22Rv1 (cell line): Measurements from ENCODE around the gene GNG7.
"Not testable (repeated sequence)": the region's sequence is repeated elsewhere in the genome, so short reads cannot be mapped to it uniquely, and the experiment has no call there.

Source experiments
- H3K27ac ChIP-seq: fragments of 450-650 bp; 2 replicates; pipeline ENCODE4 v1.5.1; 2017
- ZFX ChIP-seq: fragments of 450-650 bp; IDR thresholded peaks from 2 replicates; pipeline ENCODE4 v1.6.1; 2017; ENCODE audit warnings: antibody characterized with exemption, borderline replicate concordance
- TF ChIP-seq, protein P1 (sequence below): fragments of 450-650 bp; IDR thresholded peaks from 2 replicates; pipeline ENCODE4 v1.5.1; 2017; ENCODE audit warnings: mild to moderate bottlenecking

GNG7 gene

DNA sequence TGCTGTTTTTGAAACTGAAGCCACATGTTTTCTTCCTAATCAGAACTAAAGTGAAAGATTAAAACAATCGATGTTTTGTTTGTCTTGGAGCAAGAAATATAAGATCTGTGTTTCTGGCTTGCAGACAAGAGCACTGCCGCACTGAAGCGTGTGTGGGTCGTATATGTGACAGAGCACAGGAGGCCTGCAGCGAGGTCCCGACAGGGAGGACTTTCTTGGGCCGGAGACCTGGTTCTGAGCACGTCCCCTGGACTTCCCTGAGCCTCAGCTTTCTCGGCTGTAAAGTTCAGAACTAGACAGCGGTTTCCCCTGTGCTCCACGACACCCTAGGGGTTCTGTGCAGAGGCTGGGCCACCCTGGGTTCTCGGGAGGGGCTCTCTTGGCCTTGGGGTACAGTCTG is 166.0 kb downstream of the GNG7 start:
- TF ChIP-seq, protein P1, sequence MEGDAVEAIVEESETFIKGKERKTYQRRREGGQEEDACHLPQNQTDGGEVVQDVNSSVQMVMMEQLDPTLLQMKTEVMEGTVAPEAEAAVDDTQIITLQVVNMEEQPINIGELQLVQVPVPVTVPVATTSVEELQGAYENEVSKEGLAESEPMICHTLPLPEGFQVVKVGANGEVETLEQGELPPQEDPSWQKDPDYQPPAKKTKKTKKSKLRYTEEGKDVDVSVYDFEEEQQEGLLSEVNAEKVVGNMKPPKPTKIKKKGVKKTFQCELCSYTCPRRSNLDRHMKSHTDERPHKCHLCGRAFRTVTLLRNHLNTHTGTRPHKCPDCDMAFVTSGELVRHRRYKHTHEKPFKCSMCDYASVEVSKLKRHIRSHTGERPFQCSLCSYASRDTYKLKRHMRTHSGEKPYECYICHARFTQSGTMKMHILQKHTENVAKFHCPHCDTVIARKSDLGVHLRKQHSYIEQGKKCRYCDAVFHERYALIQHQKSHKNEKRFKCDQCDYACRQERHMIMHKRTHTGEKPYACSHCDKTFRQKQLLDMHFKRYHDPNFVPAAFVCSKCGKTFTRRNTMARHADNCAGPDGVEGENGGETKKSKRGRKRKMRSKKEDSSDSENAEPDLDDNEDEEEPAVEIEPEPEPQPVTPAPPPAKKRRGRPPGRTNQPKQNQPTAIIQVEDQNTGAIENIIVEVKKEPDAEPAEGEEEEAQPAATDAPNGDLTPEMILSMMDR = no peak
- TF ChIP-seq ZFX = no peak
- no peak overlapping the region for H3K27ac ChIP-seq

DNA sequence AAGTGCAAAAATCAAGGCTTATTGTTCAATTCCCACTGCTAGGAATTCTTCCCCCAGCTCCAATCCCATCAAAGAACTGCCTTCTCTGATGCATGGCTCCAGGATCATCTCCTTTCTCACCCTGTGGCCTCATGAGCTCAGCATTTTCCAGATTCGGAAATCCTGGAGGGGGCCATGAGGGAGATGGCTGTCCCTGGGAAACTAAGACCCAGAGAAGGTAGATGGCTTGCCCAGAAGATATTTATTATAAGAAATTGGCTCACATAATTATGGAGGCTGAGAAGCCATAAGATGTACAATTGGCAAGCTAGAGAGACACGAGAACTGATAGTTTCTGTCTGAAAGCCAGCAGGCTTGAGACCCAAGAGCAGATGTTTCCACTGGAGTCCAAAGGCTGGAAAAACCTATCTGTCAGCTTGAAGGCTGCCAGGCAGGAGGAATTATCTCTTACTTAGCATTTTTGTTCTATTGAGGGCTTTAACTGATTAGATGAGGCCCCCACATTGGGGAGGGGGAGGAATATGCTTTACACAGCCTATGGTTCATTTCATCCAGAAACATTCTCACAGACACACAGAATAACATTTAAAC is 168.0 kb downstream of the GNG7 start:
- no peak overlapping the region for H3K27ac ChIP-seq

DNA sequence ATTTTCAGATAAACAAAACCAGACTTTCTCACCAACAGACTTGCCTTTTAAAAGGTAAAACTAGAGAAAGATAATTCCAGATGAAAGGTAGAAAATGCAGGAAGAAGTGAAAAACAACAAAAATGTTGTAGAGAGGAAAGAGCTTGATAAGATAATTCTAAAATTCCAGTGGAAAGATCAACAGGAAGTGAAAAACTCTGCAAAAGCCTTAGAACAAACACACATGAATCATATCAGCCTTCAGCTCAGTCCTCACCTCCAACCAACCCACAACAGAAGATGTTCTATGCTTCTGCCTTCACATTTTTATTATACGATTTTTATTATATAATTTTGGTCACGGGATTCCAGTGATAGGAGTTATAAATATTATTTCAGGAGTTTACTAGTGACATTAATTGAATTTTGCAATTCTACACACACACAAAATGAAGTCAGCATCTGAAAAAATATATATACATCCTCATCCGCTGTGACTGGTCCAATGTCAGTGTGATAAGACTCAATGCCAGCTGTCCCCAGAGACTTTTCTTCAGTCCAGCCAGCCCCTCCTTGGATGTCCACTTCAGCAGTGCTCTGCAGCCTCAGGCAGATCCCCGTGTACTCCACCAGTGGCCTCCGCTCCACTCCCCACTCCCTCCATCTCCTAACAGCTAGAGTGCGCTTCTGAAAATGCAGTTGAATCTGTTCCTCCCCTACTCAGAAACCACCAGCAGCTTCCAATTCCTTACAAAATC is 168.6 kb downstream of the GNG7 start:
- H3K27ac ChIP-seq = no peak overlapping the region

More for the DNA sequence above, 168.0 kb downstream of the GNG7 start:
- TF ChIP-seq, protein P1 = no peak
- TF ChIP-seq ZFX = no peak

DNA sequence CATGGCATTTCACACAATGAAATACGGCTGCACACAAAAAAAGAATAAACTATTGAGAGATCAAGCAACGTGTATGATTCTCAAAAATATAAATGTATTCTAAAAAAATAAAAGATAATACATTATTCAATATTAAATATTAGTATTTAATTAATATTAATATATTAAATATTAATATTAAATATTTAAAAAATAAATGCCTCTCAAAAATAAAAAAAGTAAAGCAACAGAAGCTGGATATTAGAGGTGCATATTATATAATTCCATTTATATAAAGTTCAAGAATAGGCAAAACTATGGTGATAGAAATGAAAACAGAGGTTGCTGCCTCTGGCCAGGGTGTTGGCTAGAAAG is 169.4 kb downstream of the GNG7 start:
- TF ChIP-seq ZFX = no peak
- TF ChIP-seq, protein P1 = no peak
- H3K27ac ChIP-seq = no peak overlapping the region

More for the DNA sequence above, 168.6 kb downstream of the GNG7 start:
- TF ChIP-seq ZFX = no peak

DNA sequence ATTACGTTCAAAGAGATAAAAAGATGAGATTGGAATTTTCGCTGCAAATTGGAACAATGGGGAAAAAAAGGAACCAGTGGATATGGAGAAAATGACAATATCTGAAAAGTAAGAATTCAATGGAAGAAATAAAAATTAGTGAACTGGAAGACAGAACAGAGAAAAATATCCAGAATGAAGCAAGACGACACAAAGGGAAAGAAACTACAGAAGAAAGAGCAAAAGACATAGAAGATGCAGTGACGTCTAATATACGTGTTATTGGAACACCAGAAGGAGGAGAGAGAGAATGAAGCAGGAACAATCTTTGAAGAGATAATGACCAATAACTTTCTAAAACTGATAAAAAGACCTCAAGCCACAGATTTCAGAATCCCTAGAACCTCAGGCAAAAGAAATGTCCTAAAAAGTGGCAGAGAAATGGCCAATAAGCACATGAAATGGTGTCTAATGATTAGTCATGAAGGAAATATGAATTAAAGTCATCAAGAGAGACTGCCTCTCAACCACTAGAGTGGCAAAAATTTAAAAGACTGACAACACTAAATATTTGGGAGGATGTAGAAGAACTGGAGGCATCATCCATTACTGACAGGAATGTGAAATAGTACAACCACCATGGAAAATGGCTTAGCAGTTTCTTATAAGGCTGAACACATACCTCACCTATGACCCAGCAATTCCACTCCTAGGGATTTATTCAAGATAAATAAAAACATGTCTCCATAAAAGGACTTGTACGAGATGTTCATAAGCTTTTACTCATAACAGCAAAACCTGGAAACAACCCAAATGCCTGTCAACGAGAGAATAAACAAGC is 170.0 kb downstream of the GNG7 start:
- H3K27ac ChIP-seq = no peak overlapping the region
- TF ChIP-seq ZFX = no peak
- TF ChIP-seq, protein P1 = no peak

DNA sequence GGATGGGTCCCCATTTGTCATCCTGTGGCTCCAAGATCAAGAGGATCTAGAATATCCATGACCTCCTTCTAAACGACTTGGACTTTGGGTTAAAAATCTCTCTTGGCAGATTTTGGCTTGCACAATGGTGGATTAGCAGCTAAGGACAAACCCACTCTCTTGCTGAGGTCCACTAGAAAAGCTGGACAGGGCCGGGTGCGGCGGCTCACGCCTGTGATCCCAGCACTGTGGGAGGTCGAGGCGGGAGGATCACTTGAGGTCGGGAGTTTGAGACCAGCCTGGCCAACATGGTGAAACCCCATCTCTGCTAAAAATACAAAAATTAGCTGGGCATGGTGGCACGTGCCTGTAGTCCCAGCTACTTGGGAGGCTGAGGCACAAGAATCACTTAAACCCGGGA is 172.6 kb downstream of the GNG7 start:
- H3K27ac ChIP-seq = not testable (repeated sequence)

DNA sequence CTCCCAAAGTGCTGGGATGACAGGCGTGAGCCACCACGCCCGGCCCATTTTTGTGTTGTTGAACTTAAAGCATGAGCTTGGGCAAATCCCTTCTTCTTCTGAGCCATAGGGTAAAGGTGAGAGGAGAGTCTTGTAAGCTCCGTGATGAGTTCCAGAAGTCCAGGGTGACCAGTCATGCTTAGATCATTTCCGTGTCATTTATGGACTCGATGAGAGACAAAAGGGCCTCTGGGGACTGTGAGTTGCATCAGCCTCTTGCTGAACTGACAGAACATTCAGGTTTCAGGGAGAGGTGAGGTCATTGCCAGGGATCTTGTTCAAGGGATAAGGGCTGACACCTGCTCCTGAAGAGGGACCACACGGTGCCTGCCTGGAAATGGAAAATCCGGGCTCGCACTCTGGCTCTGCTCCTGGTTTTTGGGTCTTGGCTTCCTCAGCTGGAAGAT is 173.0 kb downstream of the GNG7 start:
- TF ChIP-seq ZFX = no peak
- TF ChIP-seq, protein P1 = no peak
- H3K27ac ChIP-seq = no peak overlapping the region

DNA sequence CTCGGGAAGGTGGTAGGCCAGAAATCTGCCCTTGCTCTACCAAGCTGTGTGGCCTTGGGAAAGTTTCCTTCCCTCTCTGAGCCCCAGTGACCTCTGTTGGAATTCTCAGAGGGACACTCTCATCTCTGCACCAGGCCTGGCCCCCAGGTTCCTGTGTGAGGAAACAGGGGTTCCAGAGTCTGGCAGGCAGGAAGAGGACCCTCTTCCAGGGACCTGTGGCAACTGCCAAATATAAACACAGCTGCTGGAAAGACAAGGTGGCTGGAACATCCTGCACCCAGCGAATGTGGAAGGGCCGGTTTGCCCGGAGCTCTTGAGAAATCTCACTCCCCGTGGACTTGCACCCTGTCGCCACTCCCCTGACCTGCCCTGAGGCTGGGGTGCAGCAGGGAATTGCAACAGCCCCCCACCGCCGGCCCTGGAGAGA is 173.8 kb downstream of the GNG7 start:
- H3K27ac ChIP-seq = no peak overlapping the region
- TF ChIP-seq ZFX = no peak
- TF ChIP-seq, protein P1 = no peak
